ENCODE measurements around the gene ZNF883.

DNA sequence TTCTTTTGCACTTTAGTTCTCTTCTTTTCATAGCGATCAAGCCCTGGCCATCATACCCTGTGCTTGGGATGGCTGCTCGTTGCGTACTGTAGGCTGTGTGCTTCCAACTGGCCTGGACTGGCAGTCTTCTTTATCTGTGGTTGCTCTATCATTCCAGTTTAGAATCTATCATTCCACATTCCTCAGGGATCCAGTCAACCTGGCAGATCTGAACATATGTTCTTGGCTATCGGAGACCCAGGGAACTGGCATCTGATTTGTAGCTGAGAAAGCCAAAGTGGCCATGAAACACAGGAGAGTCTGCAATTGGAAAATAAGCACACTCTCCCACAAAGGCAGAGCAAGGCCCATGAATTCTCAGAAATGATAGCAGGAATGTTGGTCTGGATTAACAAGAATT, 98.7 kb downstream of the ZNF883 start:
- TF ChIP-seq EZH2 (IDR thresholded peaks at IDR 0.05), result no peak
- no peak for TF ChIP-seq POLR2AphosphoS5 (IDR thresholded peaks at IDR 0.05; ENCODE audit: borderline replicate concordance, low read depth, low read length)
